Endothelial cell of coronary artery (primary cell): ENCODE data around the gene KDM2A. TPM values are rescaled to one million over a fixed set of nuclear protein-coding genes. Genes with fewer than 3 reads are reported as not detected.

Experiments
- total RNA-seq: library from RNA; depleted of rRNA; stranded (reverse); fragments of >200 nt; gene quantifications from 2 replicates; pipeline ENCODE4 v1.2.3, GENCODE V29; 2014

Gene KDM2A
- total RNA-seq, result 34.2 and 52.8 TPM in 2 replicates

DNA sequence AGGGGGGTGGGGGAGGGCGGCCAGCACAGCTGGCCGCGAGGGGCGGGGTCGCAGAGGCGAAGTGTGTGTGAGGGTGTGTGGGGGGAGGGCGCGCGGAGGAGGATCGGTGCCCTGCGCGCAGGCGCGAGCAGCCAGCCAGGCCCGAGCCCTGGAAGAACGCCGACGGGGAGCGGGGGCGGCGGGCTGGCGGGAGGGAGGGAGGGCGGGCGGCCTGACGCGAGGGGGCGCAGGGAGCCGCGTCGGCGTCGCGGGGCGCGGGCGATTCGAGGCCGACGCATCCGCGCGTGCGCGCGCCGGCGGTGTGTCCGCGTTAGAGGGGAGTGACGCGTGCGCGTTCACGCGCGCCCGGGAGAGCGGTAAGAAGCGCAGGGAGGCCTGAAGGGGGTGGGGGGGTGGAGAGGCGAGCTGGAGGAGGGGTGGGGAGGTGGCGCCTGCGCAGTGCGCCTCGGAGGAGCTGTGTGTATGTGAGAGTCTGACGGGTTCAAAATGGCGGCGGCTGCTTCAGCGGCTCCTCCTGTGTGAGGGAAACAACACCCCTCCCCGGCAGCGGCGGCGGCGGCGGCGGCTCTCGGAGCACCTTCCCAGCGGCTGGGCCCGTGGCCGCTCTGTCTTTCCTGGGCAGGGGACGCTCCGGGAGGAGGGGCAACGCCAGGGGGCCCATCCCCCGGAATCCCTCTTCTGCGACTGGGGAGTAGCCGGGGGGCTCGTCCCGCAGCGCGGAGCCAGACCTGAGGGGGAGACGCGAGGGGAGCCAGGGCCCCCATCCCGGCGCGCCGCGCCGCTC lies at the start of gene KDM2A:
Gene KDM2A (plus strand): TSS at position 463 of the 784 bp plus-strand sequence. CDS start 2,054 bp downstream, outside the sequence.

DNA sequence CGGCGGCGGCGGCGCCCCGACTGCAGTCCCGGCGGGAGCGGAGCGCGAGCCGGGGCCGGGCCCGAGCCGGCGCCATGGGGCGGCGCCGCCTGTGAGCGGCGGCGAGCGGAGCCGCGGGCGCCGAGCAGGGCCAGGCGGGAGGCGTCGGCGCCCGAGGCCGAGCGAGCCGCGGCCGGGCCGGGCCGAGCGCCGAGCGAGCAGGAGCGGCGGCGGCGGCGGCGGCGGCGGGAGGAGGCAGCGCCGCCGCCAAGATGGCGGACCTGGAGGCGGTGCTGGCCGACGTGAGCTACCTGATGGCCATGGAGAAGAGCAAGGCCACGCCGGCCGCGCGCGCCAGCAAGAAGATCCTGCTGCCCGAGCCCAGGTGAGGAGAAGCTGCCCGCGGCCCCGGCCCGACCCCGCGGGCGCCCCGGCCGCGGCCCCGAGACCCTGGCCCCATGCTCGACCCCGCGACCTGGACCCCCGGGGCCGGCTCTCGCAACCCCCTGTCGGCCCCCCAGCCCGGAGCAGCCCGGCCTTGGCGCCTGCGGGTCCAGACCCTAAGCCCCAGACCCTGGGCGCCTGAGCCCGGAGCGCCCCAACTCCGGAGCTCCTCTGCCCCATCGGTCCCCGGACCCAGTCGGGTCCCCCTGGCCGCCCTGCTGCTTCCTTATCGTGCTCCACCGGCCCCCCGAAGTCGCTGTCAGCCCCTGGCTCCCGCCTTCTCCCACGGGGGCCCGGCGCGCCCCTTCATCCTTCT lies 147.6 kb downstream of the KDM2A start, which contains the start of gene GRK2:
Gene GRK2 (plus strand): TSS at position 25 of the 739 bp plus-strand sequence. CDS start 227 bp downstream, at position 252.

DNA sequence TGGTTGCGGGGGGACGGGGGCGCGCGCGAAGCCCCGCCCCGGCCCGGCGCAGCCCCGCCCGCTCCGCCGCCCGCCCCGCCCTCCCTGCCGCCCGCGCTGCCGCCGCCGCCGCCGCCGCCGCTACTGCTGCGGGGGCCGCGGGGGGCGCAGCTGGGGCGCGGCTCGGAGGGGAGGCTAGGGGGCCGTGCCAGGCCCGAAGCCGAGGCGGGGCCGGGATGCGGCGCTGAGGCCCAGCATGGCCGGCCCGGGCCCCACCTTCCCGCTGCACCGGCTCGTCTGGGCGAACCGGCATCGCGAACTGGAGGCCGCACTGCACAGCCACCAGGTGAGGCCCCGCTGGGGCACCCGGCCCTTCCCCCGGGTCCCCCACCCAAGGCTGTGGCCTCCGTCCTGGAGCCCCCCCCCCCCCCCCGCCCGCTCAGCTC lies 170.2 kb downstream of the KDM2A start, which contains the start of gene ANKRD13D:
Gene ANKRD13D (plus strand): TSS at position 78 of the 425 bp plus-strand sequence. CDS start 158 bp downstream, at position 236.

DNA sequence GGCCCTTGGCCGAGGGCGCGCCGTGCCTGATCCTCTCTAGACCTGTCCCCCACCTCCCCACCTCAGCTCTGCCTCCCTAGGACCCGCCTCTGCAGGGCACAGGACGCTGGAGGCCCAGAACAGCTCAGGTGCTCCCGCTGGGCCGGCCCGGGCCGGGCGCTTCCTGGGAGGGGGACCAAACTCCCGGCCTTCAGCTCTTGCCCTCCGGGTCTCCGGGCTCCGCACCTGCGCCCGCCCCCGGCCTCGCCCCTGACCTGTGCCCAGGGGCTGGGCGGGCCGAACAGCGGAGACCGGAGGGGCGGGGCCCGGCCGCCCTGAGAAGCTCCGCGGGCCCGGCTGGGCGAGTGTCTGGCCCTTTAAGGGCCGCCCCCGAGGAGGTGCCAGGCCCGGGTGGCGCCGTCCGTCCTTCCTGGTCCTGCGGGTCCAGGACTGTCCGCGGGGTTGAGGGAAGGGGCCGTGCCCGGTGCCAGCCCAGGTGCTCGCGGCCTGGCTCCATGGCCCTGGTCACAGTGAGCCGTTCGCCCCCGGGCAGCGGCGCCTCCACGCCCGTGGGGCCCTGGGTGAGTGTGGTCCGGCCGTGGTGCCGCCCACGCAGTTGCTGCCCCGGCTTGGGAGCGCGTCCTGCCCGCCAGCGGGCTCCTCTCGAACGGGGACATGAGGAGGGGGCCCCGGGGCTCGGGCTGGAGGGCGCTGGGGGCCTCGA lies 184.2 kb downstream of the KDM2A start, which contains the start of gene SSH3:
Gene SSH3 (plus strand): TSS at position 399 of the 703 bp plus-strand sequence. CDS start 96 bp downstream, at position 495.

Other genes starting within 250 kb of the KDM2A start
- 8.8 and 9.6 TPM in 2 replicates for gene PC, start 160.9 kb upstream of the KDM2A start, total RNA-seq
- gene C11orf86, start 144.0 kb upstream of the KDM2A start, total RNA-seq, result not detected in 2 replicates
- 0.56 TPM in 1 of 2 replicates, not detected in the other for gene SYT12, start 96.1 kb upstream of the KDM2A start, total RNA-seq
- 3.8 and 14.1 TPM in 2 replicates for gene RHOD, start 62.4 kb upstream of the KDM2A start, total RNA-seq
- gene GRK2, start 147.2 kb downstream of the KDM2A start, total RNA-seq, result 34.3 and 40.1 TPM in 2 replicates
- gene ANKRD13D, start 170.0 kb downstream of the KDM2A start, total RNA-seq, result 29.1 and 54.3 TPM in 2 replicates
- gene SSH3, start 184.3 kb downstream of the KDM2A start, total RNA-seq, result 5.7 and 8.5 TPM in 2 replicates
- gene POLD4, start 234.3 kb downstream of the KDM2A start, total RNA-seq, result 26.4 and 47.5 TPM in 2 replicates